OCI-LY1 (cell line): ENCODE data around the gene PAX3.

Source experiments
- EZH2 ChIP-seq: fragments of 200-600 bp; sonication (generic), shearing (Covaris generic); IDR thresholded peaks from 2 replicates; pipeline ENCODE4 v1.8.0; 2017; ENCODE audit warnings: borderline replicate concordance, mixed run types, mild to moderate bottlenecking, antibody characterized with exemption, low read length, moderate library complexity, mixed read lengths
- TF ChIP-seq, protein P1 (sequence below): fragments of 200-600 bp; sonication (generic), shearing (Covaris generic); IDR thresholded peaks from 2 replicates; pipeline ENCODE4 v1.5.1; 2017; ENCODE audit warnings: mild to moderate bottlenecking, antibody characterized with exemption, low read length, moderate library complexity, mixed read lengths

DNA sequence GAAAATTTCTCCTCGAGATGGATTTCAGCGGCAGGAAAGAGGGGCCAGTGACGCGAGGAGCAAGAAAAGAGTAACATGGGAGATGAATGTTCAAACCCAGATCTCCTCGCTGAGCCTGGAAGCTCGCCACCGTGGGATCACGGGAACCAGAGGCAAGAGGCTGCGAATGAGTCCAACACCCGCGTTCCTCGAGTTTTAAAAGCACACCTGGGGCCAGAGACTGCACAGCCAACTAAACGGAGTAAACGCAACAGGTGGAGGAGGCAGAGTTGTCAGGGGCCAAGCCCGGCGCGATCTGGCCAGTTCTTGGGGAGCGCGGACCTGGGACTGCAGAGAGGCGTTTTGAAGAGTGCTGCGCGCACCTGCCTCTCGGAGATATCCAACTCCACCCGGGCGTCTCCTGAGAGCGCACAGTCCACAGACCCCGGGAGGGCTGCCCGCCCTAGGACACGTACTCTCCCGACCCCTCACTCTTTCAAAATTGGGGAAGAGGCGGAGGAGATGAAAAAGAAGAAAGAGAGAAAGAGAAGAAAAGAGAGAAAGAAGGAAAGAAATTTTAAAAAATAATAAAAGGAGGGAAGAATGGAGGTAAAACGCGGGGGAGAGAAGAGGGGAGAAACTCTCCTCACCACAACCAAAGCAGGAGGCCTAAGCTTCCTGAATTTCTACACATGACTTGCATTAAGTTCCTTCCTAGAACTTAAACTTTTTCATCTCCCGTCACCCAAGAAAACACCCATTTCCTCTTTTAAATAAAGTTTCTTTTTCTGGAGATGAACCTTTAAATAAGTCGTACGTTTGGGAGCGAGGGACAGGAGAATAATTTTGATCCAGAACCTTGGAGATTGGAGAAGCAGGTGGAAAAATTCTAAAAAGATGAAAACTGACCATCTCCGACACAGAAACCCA, 5.3 kb upstream of the PAX3 start:
- TF ChIP-seq, protein P1, sequence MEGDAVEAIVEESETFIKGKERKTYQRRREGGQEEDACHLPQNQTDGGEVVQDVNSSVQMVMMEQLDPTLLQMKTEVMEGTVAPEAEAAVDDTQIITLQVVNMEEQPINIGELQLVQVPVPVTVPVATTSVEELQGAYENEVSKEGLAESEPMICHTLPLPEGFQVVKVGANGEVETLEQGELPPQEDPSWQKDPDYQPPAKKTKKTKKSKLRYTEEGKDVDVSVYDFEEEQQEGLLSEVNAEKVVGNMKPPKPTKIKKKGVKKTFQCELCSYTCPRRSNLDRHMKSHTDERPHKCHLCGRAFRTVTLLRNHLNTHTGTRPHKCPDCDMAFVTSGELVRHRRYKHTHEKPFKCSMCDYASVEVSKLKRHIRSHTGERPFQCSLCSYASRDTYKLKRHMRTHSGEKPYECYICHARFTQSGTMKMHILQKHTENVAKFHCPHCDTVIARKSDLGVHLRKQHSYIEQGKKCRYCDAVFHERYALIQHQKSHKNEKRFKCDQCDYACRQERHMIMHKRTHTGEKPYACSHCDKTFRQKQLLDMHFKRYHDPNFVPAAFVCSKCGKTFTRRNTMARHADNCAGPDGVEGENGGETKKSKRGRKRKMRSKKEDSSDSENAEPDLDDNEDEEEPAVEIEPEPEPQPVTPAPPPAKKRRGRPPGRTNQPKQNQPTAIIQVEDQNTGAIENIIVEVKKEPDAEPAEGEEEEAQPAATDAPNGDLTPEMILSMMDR, result no peak
- TF ChIP-seq EZH2, result no peak
